MM.1S (cell line): ENCODE data around the gene KCNQ1.

Experiments used
- EZH2 ChIP-seq: fragments of 300-600 bp; sonication (generic); optimal IDR thresholded peaks from 2 replicates; pipeline ENCODE3; 2017; ENCODE audit warnings: low read depth, mild to moderate bottlenecking, antibody characterized with exemption, low read length, mixed read lengths
- TF ChIP-seq, protein P1 (sequence below): fragments of 300-600 bp; sonication (generic); IDR thresholded peaks from 2 replicates; pipeline ENCODE4 v1.5.1; 2016; ENCODE audit warnings: antibody characterized with exemption, low read length, mixed read lengths

- TF ChIP-seq, protein P1, sequence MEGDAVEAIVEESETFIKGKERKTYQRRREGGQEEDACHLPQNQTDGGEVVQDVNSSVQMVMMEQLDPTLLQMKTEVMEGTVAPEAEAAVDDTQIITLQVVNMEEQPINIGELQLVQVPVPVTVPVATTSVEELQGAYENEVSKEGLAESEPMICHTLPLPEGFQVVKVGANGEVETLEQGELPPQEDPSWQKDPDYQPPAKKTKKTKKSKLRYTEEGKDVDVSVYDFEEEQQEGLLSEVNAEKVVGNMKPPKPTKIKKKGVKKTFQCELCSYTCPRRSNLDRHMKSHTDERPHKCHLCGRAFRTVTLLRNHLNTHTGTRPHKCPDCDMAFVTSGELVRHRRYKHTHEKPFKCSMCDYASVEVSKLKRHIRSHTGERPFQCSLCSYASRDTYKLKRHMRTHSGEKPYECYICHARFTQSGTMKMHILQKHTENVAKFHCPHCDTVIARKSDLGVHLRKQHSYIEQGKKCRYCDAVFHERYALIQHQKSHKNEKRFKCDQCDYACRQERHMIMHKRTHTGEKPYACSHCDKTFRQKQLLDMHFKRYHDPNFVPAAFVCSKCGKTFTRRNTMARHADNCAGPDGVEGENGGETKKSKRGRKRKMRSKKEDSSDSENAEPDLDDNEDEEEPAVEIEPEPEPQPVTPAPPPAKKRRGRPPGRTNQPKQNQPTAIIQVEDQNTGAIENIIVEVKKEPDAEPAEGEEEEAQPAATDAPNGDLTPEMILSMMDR = no peak
- TF ChIP-seq EZH2 = no peak
Measured at GRCh38 chr11:2858995-2859698, 414.3 kb downstream of the KCNQ1 start.
